HG03064 (cell line): ENCODE data around the gene ZNF19.

Experiments
- ATAC-seq: cut with Tn5 transposase; IDR thresholded peaks from one replicate; pipeline ENCODE4 v1.9.1; 2021; ENCODE audit warnings: low read depth; ENCODE audit not compliant: unreplicated experiment

The ZNF19 gene

DNA sequence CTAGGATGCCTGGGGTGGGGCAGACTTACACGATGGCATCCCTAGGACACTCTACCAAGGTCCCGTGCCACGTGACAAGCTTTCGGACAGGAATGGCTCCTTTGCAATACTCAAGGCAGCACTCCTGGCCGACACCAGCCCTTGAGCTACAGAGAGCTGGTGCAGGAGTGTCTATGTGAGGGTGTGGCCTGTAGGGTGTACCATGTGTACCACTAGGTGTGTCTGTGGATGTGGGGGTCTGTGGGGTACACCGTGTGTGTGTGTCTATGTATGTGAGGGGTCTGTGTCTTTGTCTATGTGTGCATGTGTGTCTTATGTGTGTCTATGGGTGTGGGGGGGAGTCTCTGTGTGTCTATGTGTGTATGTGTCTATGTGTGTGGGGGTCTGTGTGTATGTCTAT is 45.4 kb downstream of the ZNF19 start:
- ATAC-seq: no peak

DNA sequence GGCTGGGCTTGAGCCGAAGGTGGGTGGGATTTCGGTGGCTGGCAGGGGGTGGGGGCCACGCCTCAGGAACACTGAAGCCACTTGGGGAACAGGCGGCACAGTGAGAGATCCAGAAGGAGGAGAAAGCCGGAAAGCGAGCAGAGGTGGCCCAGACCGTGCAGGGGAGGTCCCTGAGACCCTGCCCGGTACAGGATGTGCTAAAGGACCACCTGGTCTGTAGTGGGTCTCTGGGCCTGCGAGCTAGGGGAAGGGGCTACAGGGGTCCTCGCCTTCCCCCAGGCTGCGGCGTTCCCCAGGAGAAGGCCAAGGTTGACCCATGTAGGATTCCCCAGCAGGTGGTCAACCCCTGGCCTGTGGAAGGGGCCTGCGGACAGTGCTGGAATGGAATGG is 47.1 kb downstream of the ZNF19 start, which contains the start of gene TLE7:
Gene TLE7 (minus strand): TSS at position 4 of the 390 bp plus-strand sequence. CDS start 8,730 bp downstream, outside the sequence.
- no peak for ATAC-seq

DNA sequence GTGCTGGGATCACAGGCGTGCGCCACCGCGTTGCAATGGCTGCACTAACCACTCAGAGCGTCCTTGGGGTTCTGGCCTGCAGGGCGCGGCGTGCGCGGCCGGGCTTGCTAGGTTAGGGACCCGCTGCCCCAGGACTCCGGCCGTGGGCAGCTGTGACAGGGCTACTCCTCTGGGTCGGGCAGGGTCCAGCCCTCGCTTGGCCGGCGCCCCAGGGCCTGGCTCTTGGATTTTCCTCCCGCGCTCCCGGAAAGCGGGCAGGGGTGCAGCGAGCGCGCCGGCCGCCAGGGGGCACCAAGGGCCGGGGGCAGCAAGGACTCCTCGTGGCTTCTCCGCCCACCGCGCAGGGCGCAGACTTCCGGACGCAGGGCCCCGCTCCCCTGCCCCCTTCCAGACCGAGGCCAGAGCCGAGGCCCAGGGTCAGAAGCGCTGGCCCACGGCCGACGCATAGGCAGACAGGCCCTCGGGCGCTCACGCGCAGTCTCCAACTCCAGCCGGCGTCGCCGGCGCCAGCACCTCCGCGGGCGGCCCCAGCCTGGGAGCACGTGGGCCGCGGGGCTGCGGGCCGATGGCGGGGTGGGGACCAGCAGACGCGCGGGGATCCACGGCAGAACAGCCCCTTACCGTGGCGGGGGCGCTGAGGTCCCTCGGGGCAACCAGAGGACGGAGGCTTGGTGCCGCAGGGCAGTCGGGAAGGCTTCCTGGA is 47.6 kb downstream of the ZNF19 start:
- no peak for ATAC-seq

DNA sequence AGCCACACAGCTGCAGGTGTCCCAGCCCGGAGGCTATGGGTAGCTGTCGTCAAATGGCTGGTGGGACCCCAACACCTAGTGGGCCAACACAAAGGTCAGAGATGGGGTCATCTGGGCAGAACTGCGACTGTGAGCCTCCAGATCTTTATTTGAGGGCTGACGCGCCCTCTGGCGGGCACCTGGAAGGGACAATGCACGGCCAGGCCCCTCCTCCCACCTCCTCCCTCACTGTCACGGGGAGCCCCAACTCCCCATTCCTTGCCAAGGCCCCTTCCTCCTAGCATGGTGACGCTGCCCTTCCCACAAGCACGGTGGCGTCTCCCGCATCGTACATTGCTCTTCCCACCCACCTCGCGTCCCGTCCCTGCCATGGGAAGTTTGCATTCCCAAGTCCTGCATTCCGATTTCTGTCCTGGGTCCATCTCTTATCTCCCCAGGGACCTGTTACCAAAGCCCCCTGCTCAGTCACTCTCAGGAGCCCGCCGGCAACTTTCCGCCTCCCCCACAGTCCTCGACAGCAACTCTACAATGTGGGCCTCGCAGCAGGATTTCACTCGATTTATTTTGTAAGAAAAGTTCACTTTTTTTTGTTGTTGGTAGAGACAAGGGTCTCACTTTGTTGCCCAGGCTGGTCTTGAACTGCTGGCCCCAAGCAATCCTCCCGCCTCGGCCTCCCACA is 48.3 kb downstream of the ZNF19 start:
- no peak for ATAC-seq

DNA sequence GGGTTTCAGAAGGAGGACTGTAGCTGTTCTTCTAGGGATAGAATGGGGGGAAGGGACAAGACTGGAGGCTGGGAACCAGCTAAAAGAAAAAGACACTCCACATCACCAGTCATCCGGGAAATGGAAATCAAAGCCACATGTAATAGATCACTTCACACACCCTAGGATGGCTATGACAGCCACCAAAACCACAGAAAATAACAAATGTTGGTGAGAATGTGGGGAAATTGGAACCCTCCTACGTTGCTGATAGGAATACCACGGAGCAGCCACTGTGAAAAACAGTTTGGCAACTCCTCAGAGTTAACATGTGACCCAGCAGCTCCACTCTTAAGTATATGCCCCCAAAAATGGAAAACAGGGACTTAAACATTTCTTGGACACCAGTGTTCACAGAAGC is 49.6 kb downstream of the ZNF19 start:
- no peak for ATAC-seq

DNA sequence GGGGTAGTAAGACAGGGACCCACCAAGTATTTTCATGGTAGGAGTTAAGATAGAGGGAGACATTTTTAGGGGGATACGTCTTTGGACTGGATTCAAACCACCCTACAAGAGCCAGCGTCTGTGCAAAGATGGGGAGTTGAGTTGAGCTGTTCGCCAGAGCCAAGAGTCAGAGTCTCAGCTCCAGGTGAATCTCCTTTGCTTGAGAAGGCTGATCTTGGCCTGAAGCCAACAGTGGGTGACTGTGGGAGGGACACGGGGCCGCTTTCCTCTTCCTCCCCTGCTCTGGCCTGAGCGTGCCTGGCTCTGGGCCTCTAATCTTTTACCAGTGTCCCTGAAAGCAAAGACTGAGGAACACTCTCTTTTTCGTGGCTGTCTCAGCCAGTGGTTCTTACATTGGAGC is 52.7 kb downstream of the ZNF19 start:
- ATAC-seq: no peak

DNA sequence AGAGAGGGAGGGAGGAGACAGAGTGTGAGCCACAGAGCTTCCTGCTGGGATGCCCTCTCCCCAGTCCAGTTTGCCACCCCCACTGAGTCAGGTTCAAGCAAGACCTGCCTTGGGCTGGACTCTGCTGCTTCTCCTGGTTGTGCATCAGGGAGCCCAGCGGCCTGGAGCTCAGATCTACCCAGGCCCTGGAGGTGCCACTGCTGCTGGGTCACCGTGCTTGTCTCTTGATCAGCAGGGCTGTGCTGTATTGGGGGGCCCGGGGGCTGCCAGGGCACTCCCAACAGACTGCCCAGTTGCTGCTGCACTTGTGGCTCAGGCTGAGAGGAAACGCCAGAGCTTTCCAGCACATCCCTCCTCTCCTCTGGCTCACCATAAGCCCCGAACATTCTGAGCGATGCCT is 56.2 kb downstream of the ZNF19 start:
- ATAC-seq: no peak

DNA sequence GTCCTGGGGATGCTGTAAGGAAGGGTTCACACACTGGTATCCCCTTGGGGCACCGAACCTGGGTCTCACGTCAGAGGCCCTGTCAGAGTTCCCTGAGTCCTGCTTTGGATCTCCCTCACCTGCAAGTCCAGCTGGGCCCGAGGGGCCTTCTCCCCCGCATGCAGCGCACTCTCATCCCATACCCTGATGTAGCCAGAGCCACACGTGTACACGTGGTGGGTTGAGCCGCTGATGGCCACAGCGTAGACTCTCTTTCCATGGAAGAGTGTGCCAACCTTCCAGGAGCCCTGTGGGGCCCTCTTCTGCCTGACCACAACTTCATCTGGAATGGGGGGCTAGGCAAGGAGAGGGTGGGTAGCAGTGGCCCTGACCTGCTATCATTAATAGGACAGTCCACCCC is 57.1 kb downstream of the ZNF19 start:
- ATAC-seq: no peak

DNA sequence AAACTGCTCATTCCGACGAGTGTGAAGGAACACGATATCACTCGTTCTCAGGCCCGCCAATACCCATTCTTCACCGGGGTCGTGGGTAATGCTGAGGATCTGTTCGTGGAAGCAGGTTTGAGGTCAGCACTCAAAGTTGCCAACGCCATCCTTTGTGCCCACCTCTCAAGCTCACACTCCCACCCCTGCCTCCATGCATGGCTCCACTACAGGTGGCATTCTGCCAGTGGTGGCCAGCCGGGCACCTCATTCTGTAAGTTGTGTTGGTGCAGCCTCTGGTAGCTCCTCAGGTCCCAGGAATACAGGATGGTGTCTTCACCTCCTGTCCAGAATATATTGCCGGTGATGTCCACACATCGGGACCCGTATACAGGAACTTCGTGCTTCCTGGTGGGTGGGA is 57.9 kb downstream of the ZNF19 start:
- no peak for ATAC-seq

DNA sequence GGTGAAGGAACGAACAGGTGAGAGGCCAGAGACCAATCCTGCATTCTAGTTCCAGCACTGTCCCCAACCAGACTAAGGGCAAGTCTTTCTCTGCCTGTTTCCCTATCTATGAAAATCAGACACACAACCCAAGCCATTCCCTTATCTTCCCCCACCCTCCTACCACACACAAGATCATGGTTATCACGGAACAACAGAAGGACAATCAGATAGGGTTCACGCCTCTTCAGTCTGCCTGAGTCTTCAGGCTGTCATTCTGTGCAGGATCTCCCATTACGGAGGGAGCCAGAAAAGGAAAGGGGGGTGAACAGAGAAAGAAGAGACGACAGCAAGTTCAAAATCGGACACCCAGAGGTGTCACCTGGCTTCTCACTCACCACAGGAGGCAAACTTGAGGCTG is 58.4 kb downstream of the ZNF19 start:
- ATAC-seq: no peak

DNA sequence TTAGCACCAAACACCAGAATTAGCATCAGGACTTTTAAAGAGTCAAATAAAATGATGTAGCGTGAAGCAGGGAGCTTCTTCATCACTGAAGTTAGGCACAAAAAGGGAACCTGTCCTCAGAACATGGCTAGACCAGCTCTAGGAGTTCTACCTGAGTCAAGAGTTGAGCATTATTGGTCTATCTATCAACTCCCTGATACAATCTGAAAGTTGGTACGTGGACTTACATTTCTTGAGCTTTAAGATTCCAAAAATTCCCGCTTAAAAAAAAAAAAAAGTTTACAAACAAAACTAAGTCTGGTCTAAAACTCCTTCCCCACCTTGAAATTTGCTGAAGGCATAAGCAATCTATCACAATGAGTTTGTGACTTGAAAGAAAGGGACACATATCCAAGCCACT is 59.5 kb downstream of the ZNF19 start:
- no peak for ATAC-seq

DNA sequence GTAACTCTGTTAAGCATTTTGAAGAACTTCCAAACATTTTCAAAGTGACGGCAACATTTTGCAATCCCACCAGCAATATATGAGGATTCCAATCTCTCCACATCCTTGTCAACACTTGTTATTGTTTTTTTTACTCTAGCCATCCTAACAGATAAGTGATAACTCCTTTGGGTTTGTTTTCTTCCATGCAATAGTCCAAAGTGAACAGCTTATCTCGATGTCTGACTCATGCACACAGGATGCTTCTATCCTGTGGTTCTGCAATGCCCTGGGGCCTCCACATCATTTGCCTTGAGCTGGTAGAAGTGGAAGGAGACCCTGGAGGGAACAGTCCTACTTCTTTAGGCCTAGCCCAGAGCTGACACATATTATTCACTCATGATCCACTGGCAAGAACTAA is 60.2 kb downstream of the ZNF19 start:
- no peak for ATAC-seq

DNA sequence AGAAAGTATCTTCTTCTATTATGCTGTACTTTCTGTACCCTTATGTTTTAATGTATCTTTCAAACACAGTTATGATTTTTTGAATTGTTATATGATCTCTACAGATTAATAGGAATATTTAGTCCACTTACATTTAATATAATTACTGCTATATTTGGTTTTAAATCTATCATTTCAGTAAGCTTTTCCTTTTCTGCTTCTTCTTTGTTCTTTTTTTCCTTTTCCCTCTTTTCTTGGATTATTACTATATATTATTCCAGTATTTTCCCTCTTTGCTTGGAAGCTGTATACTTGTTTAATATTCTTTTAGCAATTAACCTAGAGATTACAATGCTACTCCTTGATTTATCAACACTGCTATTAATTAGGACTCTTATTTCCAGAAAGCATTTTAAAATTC is 60.7 kb downstream of the ZNF19 start:
- ATAC-seq: no peak

DNA sequence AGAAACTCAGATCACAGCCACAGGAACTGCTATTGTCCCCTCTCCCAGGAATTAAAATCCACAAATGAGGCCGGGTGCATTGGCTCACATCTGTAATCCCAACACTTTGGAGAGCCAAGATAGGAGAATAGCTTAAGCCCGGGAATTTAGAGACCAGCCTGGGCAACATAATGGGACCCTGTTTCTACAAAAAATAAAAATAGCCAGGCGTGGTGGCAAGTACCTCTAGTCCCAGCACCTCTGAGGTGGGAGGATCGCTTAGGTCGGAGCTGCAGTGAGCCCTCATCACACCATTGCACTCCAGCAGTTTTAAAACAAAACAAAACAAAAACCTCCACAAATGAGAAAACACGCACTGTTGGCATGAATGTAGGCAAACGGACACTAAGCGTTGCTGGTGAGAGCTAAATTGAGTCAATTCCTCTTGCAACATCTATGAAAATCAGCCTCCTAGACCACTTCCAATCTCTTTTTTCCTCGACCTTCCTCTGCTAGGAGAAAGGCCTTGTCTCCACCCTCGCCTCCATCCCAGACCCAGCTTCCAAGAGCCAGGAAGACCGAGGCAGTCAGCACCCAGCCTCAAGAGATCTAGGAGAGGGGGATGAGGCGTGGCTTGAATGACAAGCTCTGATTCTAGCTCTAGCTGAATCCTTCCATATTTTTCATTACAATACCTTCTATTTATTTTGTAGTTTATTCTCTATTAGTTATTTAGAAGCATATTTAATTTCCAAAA is 62.1 kb downstream of the ZNF19 start:
- ATAC-seq: no peak

DNA sequence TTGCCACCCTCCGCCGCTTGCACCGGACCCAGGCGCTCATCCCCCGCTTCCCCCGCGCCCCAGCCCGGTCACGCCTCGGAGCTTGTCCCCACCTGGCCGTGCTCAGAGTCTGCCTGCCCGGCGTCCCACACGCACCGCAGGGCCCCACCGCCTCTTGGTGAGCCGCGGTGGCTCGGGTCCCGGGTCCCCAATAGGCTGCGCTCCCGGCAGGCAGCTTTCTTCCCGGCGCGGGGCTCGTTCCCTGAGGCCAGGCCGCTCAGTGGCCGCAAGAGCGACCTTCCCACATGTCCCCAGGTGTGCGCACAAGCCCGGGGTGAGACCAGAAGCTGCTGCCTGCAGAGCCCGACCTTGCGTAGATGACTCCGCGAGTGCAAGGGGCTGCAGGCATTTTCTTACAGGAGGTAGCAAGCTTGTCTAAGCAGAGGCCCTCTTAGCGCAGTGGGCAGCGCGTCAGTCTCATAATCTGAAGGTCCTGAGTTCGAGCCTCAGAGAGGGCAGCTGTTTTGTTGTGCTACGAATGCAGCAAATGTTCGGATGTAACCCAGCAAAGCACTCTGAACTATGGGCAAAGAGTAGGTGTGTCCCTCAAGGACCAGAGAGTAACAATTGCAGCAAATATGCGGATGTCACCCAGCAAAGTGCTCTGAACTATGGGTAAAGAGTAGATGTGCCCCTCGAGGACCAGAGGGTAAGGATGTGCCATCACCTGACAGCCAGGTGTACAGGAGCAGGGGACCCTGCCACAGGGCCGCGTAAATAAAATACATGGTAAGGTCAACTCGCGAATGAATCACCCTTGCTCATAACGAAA is 62.9 kb downstream of the ZNF19 start:
- ATAC-seq: no peak

DNA sequence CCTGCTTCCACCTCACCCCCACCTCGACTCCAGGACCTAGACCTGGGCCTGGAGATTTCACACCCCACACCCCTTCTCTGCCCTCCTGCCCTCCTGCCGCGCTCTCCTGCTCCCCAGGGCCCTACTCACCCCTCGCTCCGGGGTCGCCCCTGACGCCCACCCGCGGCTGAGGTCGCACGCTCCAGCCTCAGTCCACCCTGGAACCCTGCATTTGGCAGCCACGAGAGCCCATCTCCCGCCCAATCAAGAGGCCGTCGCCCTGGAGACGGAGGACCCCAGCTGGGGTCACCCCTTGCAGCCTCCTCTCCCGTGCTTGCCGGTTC is 63.4 kb downstream of the ZNF19 start:
- no peak for ATAC-seq

DNA sequence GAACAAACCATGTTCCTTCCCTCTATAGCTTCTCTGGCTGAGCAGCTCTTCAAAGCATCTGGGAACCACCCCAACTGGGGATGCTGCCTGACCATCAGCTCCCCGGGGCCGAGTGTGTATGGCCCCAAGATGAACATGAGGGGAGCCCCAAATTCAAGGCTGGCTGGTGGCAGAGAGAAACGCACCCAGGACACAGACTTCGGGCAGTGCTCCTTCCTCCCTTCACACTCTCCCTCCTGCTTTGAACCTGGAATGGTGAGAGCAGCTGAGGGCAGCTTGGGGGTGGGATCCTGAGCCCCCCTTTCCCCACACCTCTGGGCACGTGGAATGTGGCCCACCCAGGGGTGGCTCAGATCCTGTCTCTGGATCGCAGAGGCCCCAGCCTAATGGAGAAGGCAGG is 64.5 kb downstream of the ZNF19 start:
- no peak for ATAC-seq

DNA sequence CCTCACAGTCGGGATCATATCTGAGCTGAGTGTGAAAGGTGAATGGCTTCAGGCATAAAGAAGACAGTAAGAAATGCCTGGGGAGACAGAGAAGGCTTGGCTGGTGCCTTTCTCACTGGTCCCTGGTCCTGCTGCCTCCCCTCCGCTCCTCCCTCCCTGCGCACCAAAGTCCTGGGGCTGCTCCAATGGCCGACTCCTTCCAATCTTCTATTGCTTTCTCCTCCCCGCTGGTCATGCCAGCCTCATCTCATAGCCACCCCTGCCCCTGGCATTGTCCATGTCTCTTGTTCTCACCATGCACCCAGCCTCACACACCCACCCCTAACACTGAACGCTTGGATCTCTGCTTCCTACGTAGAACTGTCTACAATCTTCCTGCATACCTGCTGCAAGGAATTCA is 65.3 kb downstream of the ZNF19 start:
- ATAC-seq: no peak
